Measurements from ENCODE around the gene TAS2R31.

- no peak for TF ChIP-seq CTCF (IDR thresholded peaks at IDR 0.05; ENCODE audit: low read depth, low read length, poor library complexity, severe bottlenecking)
- no peak for TF ChIP-seq EZH2phosphoT487 (IDR thresholded peaks at IDR 0.05; ENCODE audit: borderline replicate concordance, low read length)
Observed at GRCh38 chr12:11031307-11031706, at the start of gene TAS2R31.
